ENCODE measurements around the gene TRIM9. TPM values are rescaled to one million over a fixed set of nuclear protein-coding genes. Genes with fewer than 3 reads are reported as not detected.

TRIM9 gene
- total and polyA plus RNA-seq, 9 donors = 0.36 to 8.7 (median 1.7) TPM

- no peak for DNase-seq
- intact Hi-C loops (cut with DNase I) = no loop called here
- no peaks in the 10 kb centered on the region for H3K27me3 ChIP-seq
- TF ChIP-seq POLR2A (IDR thresholded peaks at IDR 0.05) (no peak), CTCF (IDR thresholded peaks at IDR 0.05) (no peak)
- no peaks in the 10 kb centered on the region for H3K4me1 ChIP-seq (ENCODE audit: insufficient read depth)
- no peaks in the 10 kb centered on the region for H3K36me3 ChIP-seq
- no peak overlapping the region for H3K27ac ChIP-seq
- no peaks in the 10 kb centered on the region for H3K9me3 ChIP-seq
- WGBS, 3 donors = 70 to 77% (median 72%) methylated on average over 2 of the region's 2 CpGs
- H3K4me3 ChIP-seq = no peak overlapping the region
Measured at GRCh38 chr14:51138404-51139103, 43.6 kb upstream of the TRIM9 start.

DNA sequence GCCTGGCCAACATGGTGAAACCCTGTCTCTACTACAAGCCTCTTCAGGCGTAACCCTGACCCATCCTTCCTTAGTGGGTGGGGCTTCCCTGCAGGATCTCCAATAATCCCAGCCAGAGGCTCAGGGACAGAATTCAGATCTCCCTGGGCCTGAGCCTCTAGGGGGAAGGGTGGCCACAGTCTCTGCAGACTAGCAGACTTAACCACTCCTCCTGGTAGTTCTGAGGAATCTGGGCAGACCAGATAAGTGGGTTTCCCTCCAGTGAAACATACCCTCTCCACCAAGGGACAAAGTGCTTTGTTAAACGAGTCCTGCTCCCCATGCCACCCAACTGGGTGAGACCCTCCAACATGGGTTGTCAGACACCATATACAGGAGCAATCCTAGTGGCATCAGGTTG is 36.6 kb upstream of the TRIM9 start:
- Histone ChIP-seq H3K4me1 (ENCODE audit: insufficient read depth) (no peaks in the 10 kb centered on the region), H3K27me3 (no peaks in the 10 kb centered on the region), H3K27ac (no peak overlapping the region), H3K36me3 (no peaks in the 10 kb centered on the region), H3K9me3 (no peaks in the 10 kb centered on the region), H3K4me3 (no peak overlapping the region)
- WGBS, 3 donors = 72 to 81% (median 74%) methylated on average over 2 of the region's 2 CpGs
- intact Hi-C loops (cut with DNase I) = no loop called here
- no peak for TF ChIP-seq POLR2A (IDR thresholded peaks at IDR 0.05)
- TF ChIP-seq EP300 (IDR thresholded peaks at IDR 0.05) = no peak
- no peak for TF ChIP-seq CTCF (IDR thresholded peaks at IDR 0.05)
- DNase-seq = no peak

DNA sequence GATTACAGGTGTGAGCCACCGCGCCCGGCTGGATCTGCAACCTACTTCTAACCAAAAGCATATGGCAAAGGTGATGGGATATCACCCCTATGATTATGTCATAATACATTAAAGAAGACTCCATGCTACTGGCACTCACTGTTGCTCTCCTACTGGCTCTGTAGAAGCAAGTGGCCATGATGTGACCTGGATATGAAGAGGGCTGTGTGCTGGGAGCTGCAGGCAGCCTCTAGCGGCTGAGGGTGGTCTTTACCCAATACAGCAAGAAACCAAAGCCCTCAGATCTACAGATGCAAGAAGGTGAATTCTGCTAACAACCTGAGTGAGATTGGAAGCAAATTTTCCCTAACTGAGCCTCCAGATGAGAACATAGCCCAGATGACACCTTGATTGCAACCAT is 34.2 kb upstream of the TRIM9 start:
- H3K4me3 ChIP-seq = no peak overlapping the region
- no peak for DNase-seq
- H3K27ac ChIP-seq = no peak overlapping the region
- H3K9me3 ChIP-seq = no peaks in the 10 kb centered on the region
- no peaks in the 10 kb centered on the region for H3K36me3 ChIP-seq
- 89 to 95% (median 93%) methylated on average over 4 of the region's 4 CpGs for WGBS, 3 donors
- no peaks in the 10 kb centered on the region for H3K27me3 ChIP-seq
- intact Hi-C loops (cut with DNase I) = no loop called here
- H3K4me1 ChIP-seq (ENCODE audit: insufficient read depth) = no peaks in the 10 kb centered on the region
- TF ChIP-seq EP300 (IDR thresholded peaks at IDR 0.05) (no peak), POLR2A (IDR thresholded peaks at IDR 0.05) (no peak), CTCF (IDR thresholded peaks at IDR 0.05) (no peak)

- Histone ChIP-seq H3K36me3 (no peaks in the 10 kb centered on the region), H3K4me3 (no peak overlapping the region), H3K9me3 (no peaks in the 10 kb centered on the region), H3K27ac (no peak overlapping the region), H3K27me3 (no peaks in the 10 kb centered on the region), H3K4me1 (ENCODE audit: insufficient read depth) (no peaks in the 10 kb centered on the region)
- WGBS, 3 donors = 97 to 98% (median 97%) methylated on average over 5 of the region's 5 CpGs
- no peak for DNase-seq
- no peak for TF ChIP-seq POLR2A (IDR thresholded peaks at IDR 0.05)
- TF ChIP-seq EP300 (IDR thresholded peaks at IDR 0.05) = no peak
- TF ChIP-seq CTCF (IDR thresholded peaks at IDR 0.05) = no peak
- intact Hi-C loops (cut with DNase I) = no loop called here
Measured at GRCh38 chr14:51124029-51124428, 29.1 kb upstream of the TRIM9 start.

All from ovary (tissue), 9 donors.